ENCODE measurements around the gene PRRT1B. TPM values are rescaled to one million over a fixed set of nuclear protein-coding genes. Genes with fewer than 3 reads are reported as not detected.

Gene PRRT1B
- total RNA-seq, 1 experiment from 2014 or later: 1.2 TPM

DNA sequence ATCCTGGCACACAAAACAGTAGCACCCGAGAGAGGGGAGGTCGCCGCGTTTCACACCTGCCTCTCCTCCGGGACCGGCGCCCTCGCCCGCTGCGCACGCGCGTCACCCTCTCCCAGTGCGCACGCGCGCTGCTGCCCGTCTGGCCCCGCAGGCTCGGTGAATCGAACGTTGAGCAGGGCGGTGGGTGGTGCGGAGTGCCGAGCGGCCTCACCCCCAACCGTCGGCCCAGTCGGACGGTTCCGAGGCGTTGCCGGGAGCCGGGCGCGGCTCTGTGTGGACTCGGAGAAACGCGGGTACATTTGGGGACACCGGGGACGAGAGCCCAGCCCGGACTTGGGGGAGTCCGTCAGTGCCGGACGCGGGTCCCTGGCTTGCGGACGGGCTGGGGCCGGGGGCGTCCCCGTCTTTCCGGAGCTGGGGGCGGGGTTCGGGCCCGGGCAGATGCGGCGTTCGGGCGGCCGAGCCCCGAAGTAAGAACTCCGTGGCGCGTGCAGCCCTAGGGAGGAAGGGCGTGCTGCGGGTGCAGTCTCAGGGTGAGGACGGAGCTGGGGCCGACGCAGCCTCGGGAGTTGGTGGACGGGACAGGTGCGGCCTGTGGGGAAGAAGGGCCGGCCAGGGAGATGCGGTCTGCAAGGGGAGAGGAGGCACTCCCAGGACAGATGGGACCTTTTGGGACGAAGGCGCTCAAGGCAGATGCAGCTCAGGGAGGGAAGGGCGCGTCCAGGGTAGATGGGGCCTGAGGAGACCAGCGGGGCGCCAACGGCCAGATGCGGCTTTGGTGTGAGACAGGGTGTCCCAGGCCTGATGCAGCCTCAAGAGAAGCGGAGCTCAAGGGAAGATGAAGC lies 42.3 kb upstream of the PRRT1B start, which contains the start of gene POMT1 (continued):
- TF ChIP-seq, protein P1, sequence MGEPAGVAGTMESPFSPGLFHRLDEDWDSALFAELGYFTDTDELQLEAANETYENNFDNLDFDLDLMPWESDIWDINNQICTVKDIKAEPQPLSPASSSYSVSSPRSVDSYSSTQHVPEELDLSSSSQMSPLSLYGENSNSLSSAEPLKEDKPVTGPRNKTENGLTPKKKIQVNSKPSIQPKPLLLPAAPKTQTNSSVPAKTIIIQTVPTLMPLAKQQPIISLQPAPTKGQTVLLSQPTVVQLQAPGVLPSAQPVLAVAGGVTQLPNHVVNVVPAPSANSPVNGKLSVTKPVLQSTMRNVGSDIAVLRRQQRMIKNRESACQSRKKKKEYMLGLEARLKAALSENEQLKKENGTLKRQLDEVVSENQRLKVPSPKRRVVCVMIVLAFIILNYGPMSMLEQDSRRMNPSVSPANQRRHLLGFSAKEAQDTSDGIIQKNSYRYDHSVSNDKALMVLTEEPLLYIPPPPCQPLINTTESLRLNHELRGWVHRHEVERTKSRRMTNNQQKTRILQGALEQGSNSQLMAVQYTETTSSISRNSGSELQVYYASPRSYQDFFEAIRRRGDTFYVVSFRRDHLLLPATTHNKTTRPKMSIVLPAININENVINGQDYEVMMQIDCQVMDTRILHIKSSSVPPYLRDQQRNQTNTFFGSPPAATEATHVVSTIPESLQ (CRISPR knock-in tag; IDR thresholded peaks at IDR 0.05): no peak
- TF ChIP-seq ARID4B (CRISPR knock-in tag; IDR thresholded peaks at IDR 0.05; ENCODE audit: borderline replicate concordance) (no peak; the same call in 1 of the 2 replicates), NR1H2 (CRISPR knock-in tag; IDR thresholded peaks at IDR 0.05) (no peak), JAZF1 (CRISPR knock-in tag; IDR thresholded peaks at IDR 0.05) (no peak), CREM (CRISPR knock-in tag; IDR thresholded peaks at IDR 0.05) (peak; percentile 86), NR3C1 (CRISPR knock-in tag; conservative IDR thresholded peaks at IDR 0.05; ENCODE audit: low read depth) (no peak), JUN (CRISPR knock-in tag; IDR thresholded peaks at IDR 0.05) (peak; percentile 75; the same call in 1 of the 2 replicates), ZNF263 (CRISPR knock-in tag; IDR thresholded peaks at IDR 0.05; ENCODE audit: low read depth) (peak; percentile 47; the same call in 1 of the 2 replicates), NFATC4 (CRISPR knock-in tag; IDR thresholded peaks at IDR 0.05) (no peak), ZNF219 (CRISPR knock-in tag; IDR thresholded peaks at IDR 0.05; ENCODE audit: borderline replicate concordance) (no peak), ZNF121 (CRISPR knock-in tag; IDR thresholded peaks at IDR 0.05) (peak; percentile 27; the same call in 1 of the 2 replicates), MXD4 (CRISPR knock-in tag; IDR thresholded peaks at IDR 0.05; ENCODE audit: borderline replicate concordance) (no peak), RORB (CRISPR knock-in tag; IDR thresholded peaks at IDR 0.05) (no peak), ZNF232 (CRISPR knock-in tag; IDR thresholded peaks at IDR 0.05) (peak; percentile 94; the same call in 1 of the 2 replicates), ELF4 (CRISPR knock-in tag; IDR thresholded peaks at IDR 0.05; ENCODE audit: low read depth) (no peak), TCF7 (CRISPR knock-in tag; IDR thresholded peaks at IDR 0.05; ENCODE audit: low read depth) (no peak; the same call in 1 of the 2 replicates), ZNF138 (CRISPR knock-in tag; conservative IDR thresholded peaks at IDR 0.05) (no peak; the same call in 1 of the 2 replicates), ETV6 (CRISPR knock-in tag; IDR thresholded peaks at IDR 0.05) (peak; percentile 71; the same call in 1 of the 2 replicates), CTCF (IDR thresholded peaks at IDR 0.05) (no peak)
- TF ChIP-seq, protein P2, sequence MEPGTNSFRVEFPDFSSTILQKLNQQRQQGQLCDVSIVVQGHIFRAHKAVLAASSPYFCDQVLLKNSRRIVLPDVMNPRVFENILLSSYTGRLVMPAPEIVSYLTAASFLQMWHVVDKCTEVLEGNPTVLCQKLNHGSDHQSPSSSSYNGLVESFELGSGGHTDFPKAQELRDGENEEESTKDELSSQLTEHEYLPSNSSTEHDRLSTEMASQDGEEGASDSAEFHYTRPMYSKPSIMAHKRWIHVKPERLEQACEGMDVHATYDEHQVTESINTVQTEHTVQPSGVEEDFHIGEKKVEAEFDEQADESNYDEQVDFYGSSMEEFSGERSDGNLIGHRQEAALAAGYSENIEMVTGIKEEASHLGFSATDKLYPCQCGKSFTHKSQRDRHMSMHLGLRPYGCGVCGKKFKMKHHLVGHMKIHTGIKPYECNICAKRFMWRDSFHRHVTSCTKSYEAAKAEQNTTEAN (CRISPR knock-in tag; IDR thresholded peaks at IDR 0.05): no peak
- TF ChIP-seq, protein P3, sequence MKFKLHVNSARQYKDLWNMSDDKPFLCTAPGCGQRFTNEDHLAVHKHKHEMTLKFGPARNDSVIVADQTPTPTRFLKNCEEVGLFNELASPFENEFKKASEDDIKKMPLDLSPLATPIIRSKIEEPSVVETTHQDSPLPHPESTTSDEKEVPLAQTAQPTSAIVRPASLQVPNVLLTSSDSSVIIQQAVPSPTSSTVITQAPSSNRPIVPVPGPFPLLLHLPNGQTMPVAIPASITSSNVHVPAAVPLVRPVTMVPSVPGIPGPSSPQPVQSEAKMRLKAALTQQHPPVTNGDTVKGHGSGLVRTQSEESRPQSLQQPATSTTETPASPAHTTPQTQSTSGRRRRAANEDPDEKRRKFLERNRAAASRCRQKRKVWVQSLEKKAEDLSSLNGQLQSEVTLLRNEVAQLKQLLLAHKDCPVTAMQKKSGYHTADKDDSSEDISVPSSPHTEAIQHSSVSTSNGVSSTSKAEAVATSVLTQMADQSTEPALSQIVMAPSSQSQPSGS (CRISPR knock-in tag; IDR thresholded peaks at IDR 0.05; ENCODE audit: borderline replicate concordance, low read depth): no peak; the same call in 1 of the 2 replicates
- TF ChIP-seq, protein P4, sequence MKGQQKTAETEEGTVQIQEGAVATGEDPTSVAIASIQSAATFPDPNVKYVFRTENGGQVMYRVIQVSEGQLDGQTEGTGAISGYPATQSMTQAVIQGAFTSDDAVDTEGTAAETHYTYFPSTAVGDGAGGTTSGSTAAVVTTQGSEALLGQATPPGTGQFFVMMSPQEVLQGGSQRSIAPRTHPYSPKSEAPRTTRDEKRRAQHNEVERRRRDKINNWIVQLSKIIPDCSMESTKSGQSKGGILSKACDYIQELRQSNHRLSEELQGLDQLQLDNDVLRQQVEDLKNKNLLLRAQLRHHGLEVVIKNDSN (CRISPR knock-in tag; IDR thresholded peaks at IDR 0.05): no peak
- TF ChIP-seq, protein P5, sequence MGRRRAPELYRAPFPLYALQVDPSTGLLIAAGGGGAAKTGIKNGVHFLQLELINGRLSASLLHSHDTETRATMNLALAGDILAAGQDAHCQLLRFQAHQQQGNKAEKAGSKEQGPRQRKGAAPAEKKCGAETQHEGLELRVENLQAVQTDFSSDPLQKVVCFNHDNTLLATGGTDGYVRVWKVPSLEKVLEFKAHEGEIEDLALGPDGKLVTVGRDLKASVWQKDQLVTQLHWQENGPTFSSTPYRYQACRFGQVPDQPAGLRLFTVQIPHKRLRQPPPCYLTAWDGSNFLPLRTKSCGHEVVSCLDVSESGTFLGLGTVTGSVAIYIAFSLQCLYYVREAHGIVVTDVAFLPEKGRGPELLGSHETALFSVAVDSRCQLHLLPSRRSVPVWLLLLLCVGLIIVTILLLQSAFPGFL (CRISPR knock-in tag; IDR thresholded peaks at IDR 0.05; ENCODE audit: borderline replicate concordance): no peak
- TF ChIP-seq, protein P6, sequence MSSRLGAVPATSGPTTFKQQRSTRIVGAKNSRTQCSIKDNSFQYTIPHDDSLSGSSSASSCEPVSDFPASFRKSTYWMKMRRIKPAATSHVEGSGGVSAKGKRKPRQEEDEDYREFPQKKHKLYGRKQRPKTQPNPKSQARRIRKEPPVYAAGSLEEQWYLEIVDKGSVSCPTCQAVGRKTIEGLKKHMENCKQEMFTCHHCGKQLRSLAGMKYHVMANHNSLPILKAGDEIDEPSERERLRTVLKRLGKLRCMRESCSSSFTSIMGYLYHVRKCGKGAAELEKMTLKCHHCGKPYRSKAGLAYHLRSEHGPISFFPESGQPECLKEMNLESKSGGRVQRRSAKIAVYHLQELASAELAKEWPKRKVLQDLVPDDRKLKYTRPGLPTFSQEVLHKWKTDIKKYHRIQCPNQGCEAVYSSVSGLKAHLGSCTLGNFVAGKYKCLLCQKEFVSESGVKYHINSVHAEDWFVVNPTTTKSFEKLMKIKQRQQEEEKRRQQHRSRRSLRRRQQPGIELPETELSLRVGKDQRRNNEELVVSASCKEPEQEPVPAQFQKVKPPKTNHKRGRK (CRISPR knock-in tag; IDR thresholded peaks at IDR 0.05; ENCODE audit: borderline replicate concordance): no peak
